Measurements from ENCODE around the gene ZSWIM5.
A peak's percentile ranks its signal among the peaks of the same experiment; 100 is the strongest.

The ZSWIM5 gene

GRCh38 chr1:45177452-45177851, 29.0 kb downstream of the ZSWIM5 start:
- H3K27ac ChIP-seq (replicated peaks) = no peak overlapping the region
- no peak for DNase-seq (ENCODE audit: low read depth in 1 of 2, low spot score in 1 of 2)
- H3K4me3 ChIP-seq (replicated peaks; ENCODE audit: insufficient read depth, low read length) = no peak overlapping the region
- H3K27me3 ChIP-seq (ENCODE audit: insufficient read depth, poor library complexity, severe bottlenecking) = no peaks in the 10 kb centered on the region
- no peak for TF ChIP-seq SPI1 (IDR thresholded peaks at IDR 0.05; ENCODE audit: borderline replicate concordance, low read depth)

DNA sequence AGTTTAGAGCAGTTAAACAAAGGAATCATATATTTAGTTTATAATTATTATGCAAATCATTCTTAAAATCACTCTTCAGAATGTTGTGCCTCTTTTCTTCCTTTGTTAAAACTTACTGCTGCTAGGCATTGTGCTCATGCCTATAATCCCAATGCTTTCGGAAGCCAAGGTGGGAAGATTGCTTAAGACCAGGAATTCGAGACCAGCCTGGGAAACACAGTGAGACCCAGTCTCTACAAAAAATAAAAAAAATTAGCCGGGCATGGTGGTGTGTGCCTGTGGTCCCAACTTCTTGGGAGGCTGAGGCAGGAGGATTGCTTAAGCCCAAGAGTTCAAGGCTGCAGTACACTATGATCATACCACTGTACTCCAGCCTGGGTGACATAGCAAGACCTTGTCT, 33.6 kb downstream of the ZSWIM5 start:
- no peak overlapping the region for H3K27ac ChIP-seq (replicated peaks)
- TF ChIP-seq REST (IDR thresholded peaks at IDR 0.05; ENCODE audit: insufficient replicate concordance, low read depth) (no peak), SPI1 (IDR thresholded peaks at IDR 0.05; ENCODE audit: borderline replicate concordance, low read depth) (no peak), CTCF (IDR thresholded peaks at IDR 0.05; ENCODE audit: insufficient read depth, low read length) (no peak), GABPA (IDR thresholded peaks at IDR 0.05; ENCODE audit: low read depth) (no peak), POLR2AphosphoS5 (IDR thresholded peaks at IDR 0.05; ENCODE audit: low read depth) (no peak)
- H3K4me3 ChIP-seq (replicated peaks; ENCODE audit: insufficient read depth, low read length) = no peak overlapping the region
- H3K27me3 ChIP-seq (ENCODE audit: insufficient read depth, poor library complexity, severe bottlenecking) = no peaks in the 10 kb centered on the region
- DNase-seq (ENCODE audit: low read depth in 1 of 2, low spot score in 1 of 2) = no peak

DNA sequence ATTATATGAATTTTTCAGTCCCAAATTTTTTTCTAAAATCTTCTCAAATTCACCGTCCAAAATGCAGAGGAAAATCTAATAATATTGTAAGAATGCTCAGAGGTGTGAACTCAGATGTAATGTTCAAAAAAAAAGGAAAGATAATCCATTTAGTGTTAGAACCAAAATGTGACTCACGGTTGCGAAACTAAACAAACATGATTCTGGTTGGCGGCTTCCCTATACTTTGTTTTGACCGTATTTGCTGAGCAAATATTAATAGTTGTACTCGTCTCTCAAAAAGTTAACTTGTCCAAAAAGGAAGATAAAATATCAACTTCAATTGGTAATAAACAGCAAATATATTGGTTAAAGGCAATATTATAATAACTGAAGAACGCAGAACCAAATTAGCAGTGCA, 34.4 kb downstream of the ZSWIM5 start:
- peak; percentile 1 to 4 for DNase-seq (ENCODE audit: low read depth in 1 of 2, low spot score in 1 of 2)
- H3K4me3 ChIP-seq (replicated peaks; ENCODE audit: insufficient read depth, low read length) = no peak overlapping the region
- no peak overlapping the region for H3K27ac ChIP-seq (replicated peaks)
- TF ChIP-seq POLR2AphosphoS5 (IDR thresholded peaks at IDR 0.05; ENCODE audit: low read depth) (no peak), REST (IDR thresholded peaks at IDR 0.05; ENCODE audit: insufficient replicate concordance, low read depth) (no peak), SPI1 (IDR thresholded peaks at IDR 0.05; ENCODE audit: borderline replicate concordance, low read depth) (no peak), GABPA (IDR thresholded peaks at IDR 0.05; ENCODE audit: low read depth) (no peak), CTCF (IDR thresholded peaks at IDR 0.05; ENCODE audit: insufficient read depth, low read length) (no peak)
- no peaks in the 10 kb centered on the region for H3K27me3 ChIP-seq (ENCODE audit: insufficient read depth, poor library complexity, severe bottlenecking)

GRCh38 chr1:45171575-45171974, 34.8 kb downstream of the ZSWIM5 start:
- TF ChIP-seq CTCF (IDR thresholded peaks at IDR 0.05; ENCODE audit: insufficient read depth, low read length) = no peak
- TF ChIP-seq REST (IDR thresholded peaks at IDR 0.05; ENCODE audit: insufficient replicate concordance, low read depth) = no peak
- TF ChIP-seq GABPA (IDR thresholded peaks at IDR 0.05; ENCODE audit: low read depth) = no peak
- no peak for TF ChIP-seq POLR2AphosphoS5 (IDR thresholded peaks at IDR 0.05; ENCODE audit: low read depth)
- no peak for TF ChIP-seq SPI1 (IDR thresholded peaks at IDR 0.05; ENCODE audit: borderline replicate concordance, low read depth)
- Histone ChIP-seq H3K27me3 (ENCODE audit: insufficient read depth, poor library complexity, severe bottlenecking) (no peaks in the 10 kb centered on the region), H3K27ac (replicated peaks) (no peak overlapping the region), H3K4me3 (replicated peaks; ENCODE audit: insufficient read depth, low read length) (no peak overlapping the region)
- no peak for DNase-seq (ENCODE audit: low read depth in 1 of 2, low spot score in 1 of 2)
